Putamen (tissue), 1 donor: ENCODE data around the gene KXD1.
"Not testable (repeated sequence)": the region's sequence is repeated elsewhere in the genome, so short reads cannot be mapped to it uniquely, and the experiment has no call there.

Experiments used
- DNase-seq: peaks from one replicate; pipeline ENCODE4 v3.0.0-alpha.2; 2016; ENCODE audit warnings: low spot score

The KXD1 gene

DNA sequence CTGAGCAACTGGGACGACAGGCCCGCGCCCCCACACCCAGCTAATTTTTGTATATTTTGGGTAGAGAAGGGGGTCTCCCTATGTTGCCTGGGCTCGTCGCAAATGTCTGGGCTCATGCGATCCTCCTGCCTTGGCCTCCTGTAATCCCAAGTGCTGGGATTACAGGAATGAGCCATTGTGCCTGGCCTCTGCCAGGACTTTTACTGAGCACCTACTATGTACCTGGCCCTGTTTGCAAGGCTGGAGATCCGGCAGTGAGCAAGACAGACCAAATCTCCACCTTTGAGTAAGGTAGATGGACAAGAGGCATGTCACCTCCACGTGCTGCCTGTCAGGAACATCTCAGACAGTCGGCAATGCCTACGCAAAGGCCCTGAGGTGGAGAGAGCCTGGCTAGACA is 21.2 kb upstream of the KXD1 start:
- no peak for DNase-seq

DNA sequence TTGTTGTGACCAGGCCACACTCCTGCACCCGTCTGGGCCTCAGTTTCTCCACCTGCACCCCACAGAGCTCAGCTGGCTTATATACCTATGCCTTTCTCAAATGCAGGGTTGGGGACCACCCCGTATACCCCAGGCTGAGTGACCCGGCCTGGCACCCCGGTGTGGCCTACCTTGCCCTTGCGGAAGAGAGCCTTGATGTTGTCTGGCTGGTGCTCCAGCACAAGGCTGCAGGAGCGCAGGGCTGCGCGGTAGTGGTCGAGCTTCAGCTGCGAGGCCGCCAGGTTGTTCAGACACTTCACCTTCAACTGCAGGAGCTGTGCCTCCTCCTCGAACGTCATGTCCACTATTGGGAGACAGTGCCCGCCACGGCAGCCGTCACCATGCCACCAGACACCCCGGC is 20.2 kb upstream of the KXD1 start:
- DNase-seq, result no peak

DNA sequence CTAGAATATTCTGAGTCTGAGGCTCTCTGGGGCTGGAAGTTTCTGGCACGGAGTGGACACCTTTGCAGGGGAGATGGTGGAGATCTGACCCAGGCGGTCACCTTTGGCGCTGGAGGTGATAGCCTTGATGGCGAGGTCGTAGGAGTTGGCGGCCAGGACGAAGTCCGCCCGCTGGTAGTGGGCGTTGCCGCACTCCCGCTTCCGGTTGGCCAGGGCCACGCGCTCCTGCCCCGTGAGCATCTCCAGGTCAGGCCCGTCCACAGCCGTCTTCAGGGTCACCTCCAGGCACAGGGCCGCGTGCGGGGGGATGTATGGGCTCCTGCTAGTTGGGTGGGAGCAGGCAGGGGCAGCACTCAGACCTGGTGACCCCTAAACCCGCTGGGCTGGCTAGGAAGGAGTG is 19.6 kb upstream of the KXD1 start:
- no peak for DNase-seq

DNA sequence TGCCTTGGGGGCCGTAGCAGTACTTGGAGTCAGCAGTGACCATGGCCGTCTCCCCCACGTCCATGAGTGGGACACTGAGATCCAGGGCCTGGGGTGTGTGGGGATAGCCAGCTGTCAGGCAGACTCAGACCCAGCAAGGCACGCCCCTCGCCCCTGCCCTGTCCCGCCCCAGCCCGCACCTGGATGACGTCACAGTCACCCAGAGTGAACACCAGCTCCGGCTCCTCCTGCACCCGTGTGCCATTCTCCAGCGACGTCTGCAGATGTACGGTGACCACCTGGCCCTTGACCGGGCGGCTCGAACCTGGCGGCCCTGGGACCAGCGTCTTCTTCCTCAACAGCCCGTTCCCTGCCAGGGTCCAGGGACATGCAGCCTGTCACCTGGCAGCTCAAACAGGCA is 18.3 kb upstream of the KXD1 start:
- no peak for DNase-seq

DNA sequence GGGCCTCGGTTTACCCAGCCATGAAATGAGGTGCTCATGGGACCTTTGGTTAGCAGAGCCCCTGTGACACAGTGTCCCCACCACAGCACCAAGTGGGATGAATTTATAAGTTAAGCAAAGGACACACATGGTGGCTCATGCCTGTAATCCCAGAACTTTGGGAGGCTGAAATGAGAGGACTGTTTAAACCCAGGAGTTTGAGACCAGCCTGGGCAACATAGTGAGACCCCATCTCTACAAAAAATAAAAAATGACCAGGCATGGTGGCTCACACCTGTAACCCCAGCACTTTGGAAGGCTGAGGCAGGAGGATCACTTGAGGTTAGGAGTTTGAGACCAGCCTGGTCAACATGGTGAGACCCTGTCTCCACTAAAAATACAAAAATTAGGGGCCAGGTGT is 17.5 kb upstream of the KXD1 start:
- DNase-seq, result not testable (repeated sequence)

DNA sequence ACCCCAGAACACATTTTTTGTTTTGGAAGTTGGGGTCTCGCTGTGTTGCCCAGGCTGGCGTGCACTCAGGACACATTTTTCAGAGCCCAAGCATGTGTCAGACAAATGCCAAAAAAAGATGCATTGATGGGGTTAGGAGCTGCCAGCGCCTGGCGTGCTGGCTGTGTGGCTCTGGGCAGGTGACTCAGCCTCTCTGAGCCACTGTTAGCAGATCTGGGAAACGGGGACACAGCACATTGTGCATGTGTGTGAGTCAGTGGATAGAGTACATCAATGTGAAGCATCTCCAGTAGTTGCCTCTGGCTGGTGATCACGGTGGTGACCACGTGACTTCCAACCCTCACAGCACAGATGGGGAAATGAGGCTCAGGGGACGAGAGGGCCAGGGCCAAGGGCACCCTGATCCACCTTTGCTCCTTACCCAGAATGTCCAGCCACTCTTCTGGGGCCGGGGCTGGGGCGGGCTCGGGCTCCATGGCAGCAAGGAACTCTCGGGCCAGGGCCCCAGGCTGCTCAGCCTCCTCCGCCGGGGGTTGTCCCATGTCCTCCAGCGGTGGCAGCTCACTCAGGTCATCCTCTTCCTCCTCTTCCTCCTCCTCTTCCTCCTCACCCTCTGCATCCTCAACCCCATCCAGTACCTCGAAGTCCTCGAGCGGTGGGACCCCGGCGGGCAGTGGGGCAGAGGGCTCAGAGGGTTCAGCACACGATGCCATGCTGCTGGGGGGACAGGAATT is 16.2 kb upstream of the KXD1 start:
- DNase-seq, result no peak

DNA sequence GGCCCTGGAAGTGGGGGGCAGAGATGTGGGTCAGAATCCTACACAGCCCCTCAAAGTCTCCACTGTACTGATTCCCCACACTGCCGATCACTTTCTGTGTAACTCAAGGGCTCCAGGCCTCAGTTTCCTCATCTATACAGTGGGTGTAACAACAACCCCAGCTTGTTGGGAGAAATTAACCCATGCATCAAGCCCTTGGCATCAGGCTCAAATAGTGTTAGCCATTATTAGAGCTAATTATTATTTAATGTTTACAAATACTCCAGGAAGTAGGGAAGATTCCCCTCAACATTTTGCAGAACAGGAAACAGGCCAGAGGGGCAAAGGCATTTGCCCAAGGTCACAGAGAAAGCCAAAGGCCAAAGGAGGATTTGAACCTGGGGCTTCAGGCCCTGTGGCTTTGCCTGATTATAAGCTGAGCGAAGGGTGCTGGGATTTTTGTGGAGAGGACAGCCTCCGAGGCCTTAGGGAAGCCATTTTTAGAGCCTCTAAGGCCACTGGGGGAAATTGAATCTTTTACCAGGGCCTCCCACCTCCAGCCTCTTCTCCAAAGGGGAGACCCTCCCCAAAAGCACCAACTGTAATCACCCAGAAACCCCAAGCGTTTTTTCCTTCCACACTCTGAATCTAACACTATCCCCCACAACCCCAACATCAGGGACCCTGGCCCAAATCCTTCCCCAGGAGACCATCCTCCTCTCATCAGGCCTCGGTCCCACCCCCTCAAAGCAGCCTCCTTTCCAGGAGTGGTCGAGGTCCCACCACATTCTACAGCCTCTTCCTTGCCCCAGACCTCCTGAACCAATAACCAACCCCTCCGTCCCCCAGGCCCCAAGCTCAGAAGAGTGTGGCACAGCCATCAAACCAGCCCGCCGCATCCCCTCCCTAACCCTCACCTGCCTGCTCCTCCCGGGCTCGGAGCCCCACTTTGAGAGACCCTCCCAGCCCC is 15.4 kb upstream of the KXD1 start:
- no peak for DNase-seq

DNA sequence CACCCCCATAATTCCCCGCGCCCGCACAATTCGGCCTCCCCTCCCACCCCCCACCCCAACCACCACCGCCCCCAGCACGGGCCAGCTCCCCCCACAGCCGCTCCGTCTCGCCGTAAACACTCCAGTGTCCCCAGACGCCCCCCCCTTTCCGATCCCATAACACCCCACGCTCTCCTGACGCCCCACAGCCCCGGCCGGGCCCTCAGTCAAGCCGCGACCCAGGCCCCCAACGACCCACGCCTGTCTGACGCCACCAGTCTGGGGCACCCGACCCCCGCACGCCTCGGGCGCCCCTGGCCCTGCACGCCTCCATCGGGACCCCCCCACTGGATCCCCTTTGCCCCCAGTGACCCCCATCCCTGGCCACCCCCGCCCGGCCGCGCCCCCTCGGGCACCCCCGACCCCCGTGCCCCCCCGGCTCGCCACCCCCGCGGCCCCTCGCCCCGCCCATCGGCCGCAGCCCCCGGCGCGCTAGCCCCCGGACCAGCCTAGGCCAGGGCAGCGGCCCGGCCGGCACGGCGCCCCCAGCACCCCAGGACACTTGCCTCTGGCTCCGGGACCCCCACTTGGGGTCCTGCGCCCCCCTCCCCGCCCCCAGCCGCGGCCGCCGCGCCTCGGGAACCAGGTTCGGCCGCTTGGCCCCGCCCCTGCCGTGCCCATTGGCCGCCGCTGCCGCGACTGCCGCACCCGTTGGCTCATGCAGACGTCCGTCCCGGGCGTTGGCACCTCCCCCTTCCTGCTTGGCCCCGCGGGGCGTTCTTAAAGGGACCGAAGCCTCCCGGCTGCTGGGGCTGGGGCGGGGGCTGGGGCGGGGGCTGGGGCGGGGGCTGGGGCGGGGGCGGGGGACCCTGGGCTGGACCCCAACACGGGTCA is 14.5 kb upstream of the KXD1 start, which contains the start of gene FKBP8:
Gene FKBP8 (minus strand): TSS at position 633 of the 873 bp plus-strand sequence. CDS start 1,603 bp downstream, outside the sequence.
- peak; percentile 90 for DNase-seq

DNA sequence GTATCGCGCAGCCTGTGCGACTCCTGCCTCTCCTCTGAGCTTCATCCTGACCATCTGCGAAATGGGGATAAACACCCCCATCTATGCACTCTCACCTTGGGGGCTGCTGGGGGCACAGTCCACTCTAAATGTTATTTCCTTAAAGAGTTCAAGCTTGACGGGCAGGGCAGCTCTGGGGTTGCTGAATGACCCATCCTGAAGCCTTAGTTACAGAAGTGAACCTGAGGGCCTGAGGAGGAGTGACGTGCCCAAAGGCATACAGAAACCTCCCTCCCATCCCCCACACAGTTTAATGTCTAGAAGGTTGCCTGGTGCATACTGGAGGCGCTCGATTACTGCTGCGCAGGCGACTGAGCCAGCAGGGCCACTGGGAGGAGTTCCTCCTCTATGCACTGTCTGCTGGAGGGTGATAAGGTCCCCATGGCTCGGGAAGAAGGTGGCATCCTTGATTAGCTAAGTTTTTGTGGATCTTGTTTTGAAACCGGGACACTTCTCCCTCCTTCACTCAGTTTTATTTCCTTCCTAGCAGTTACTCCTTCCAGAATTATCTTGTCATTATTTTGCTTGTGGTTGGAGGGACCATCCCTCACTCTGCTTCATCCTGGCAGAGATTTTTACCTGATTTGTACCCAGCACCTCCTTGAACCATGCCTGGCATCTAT is 13.7 kb upstream of the KXD1 start:
- peak; percentile 71 for DNase-seq

DNA sequence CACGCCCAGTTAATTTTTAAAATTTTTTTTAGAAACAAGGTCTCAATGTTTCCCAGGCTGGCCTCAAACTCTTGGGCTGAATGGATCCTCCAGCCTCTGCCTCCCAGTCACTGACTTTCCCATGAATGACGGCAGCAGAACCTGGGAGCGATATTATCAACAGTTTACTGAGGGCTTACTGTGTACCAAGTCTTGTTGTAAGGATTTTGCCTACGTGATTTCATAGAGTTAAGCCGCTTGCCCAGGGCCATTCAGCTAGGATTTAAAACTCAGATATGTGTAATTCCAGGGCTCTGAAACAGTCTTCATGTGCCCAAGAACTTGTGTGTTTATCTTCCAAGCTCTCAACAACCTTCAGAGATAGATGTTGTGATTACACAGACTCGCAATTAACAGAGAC is 6.0 kb upstream of the KXD1 start:
- no peak for DNase-seq

DNA sequence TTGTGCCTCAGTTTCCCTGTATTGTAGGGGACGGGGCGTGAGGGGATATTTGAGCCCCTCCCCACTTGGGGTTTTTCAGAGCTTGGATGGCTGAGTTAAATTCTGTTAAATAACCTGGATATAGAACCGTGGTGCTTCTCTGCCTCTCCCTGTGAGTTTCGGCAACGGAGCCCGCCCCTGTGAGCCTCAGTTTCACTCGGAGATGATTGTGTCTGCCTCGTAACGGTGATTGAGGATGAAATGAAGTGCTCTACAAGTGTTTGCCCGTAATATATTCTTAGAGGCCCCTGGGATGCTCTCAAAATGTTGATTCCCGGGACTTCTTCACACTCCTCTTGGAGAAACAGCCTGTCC is 509 bp downstream of the KXD1 start:
- DNase-seq, result no peak

DNA sequence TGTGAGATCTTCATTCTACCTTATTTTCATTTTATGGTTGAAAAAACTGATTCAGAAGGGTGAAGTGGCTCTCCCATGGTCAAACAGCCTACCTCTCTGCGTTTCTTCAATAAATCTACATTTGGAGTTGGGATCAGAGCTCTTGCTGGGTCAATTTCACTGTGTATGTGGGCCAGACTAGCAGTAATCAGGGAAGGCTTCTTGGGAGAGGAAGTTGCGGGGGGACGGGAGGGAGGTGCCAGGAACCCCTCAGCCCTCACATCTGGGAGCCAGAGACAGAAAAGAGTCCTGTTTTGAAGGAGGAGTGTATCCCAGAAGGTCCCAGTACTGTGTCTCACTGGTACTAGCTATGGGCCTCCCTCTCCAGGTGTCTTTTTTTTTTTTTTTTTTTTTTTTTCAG is 934 bp downstream of the KXD1 start:
- DNase-seq, result no peak

DNA sequence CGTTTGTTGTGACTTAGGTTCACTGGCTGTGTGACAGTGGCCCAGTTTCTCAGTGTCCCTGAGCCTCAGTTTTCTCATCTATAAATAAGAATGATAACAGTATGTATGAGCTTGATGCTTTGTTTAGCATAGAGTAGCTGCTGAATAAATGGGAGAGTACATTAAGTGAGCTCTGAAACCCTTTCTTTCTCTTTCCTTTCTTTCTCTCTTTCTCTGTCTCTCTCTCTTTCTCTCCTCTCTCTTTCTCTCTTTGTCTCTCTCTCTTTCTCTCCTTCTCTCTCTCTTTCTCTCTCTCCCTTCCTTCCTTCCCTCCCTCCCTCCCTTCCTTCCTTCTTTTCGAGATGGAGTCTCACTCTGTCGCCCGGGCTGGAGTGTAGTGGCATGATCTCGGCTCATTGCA is 2.0 kb downstream of the KXD1 start:
- no peak for DNase-seq

DNA sequence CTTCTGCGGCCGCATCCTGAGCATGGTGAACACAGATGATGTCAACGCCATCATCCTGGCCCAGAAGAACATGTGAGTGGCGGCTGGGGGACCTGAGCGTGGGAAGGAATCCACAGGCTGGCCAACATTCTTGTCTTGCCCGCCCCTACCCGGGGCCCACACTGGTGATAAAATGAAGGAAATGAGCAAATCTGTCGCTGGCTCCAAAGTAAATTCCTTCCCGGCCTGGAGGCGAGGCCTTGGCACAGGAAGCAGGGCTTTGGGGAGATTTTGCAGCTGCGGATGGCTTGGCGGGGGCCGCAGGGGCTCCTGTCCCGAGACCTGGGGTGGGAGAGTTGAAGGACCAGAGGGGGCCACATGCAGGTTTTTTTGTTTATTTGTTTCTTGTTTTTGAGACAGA is 4.4 kb downstream of the KXD1 start:
- DNase-seq, result no peak

DNA sequence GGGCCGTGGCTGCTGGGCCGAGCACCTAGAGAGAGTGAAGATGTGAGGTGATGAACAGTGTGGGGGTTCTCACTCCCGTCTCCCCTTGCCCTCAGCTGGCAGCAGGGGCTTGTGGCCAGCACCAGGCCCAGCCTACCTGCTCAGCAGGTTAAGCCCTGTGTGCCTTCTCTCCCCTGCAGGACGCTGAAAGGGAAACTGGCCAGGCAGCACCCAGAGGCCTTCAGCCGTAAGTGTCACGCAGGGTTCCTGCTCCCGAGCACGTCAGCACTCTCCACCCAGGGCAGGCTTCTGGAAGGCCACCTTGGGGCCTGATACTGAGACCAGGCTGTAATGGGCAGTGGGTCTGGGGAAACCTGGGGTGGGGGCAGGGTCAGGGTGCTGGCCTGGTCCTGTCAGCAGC is 9.3 kb downstream of the KXD1 start:
- DNase-seq, result no peak

DNA sequence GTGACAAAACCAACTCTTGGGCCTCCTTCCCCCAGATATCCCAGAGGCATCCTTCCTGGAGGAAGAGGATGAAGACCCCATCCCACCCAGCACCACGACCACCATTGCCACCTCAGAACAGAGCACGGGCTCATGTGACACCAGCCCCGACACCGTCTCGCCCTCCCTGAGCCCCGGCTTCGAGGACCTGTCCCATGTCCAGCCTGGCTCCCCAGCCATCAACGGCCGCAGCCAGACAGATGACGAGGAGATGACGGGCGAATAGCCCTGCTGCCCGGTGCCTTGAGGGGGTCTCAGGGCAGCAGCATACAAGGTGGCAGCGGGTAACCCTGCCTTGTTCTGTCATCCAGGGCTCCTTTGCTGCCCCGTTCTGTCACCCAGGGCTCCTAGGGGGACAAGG is 10.7 kb downstream of the KXD1 start:
- DNase-seq, result no peak

DNA sequence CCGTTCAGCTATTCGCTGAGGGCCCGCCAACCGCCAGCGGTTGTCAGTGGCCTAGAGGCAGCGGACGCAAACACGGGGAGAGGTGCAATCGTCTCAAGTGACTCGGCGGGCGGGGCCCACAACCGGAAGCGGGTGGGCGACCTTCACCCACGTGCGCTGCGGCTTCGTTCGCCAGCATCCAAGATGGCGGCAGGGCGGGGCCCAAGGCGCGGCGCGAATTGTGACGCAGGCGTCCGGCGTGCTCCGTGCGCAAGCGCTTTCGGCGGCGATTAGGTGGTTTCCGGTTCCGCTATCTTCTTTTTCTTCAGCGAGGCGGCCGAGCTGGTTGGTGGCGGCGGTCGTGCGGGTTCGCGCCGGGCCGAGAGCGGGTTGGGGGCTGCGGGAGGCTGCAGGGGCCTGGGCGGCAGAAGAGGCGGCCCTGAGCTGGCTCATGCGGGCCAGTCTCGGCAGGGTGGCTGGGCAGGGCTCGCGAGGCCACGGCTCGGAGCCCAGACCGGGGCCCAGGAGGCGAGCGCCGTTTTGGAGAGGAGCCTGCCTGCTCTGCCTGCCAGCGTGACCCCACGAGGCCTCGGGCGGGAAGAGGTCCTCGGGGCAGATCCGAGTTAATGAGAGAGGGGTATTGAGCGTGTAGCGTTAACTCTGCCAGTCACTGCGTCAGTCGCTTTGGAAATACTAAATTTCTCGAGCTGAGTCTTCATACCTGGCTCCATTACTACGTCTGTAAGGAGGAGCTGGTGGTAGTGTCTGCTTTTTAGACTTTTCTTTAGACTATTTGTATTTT is 14.1 kb downstream of the KXD1 start, which contains the start of gene UBA52:
Gene UBA52 (plus strand): TSS at position 294 of the 781 bp plus-strand sequence. CDS start 1,444 bp downstream, outside the sequence.
- peak; percentile 95 for DNase-seq

DNA sequence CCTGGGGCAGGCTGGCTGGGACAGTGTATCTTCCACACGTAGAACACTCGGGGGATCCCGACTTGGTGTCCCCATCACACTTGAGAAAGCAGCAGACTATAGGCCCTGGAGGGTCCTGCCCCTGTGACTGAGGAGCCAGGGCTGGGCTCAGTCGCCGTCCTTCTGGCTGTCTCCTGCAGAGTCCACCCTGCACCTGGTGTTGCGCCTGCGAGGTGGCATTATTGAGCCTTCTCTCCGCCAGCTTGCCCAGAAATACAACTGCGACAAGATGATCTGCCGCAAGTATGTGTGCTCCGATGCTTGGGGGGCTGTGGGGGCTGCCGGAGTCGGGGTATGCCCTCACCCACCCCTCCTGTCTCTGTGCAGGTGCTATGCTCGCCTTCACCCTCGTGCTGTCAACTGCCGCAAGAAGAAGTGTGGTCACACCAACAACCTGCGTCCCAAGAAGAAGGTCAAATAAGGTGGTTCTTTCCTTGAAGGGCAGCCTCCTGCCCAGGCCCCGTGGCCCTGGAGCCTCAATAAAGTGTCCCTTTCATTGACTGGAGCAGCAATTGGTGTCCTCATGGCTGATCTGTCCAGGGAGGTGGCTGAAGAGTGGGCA is 17.1 kb downstream of the KXD1 start:
- no peak for DNase-seq

DNA sequence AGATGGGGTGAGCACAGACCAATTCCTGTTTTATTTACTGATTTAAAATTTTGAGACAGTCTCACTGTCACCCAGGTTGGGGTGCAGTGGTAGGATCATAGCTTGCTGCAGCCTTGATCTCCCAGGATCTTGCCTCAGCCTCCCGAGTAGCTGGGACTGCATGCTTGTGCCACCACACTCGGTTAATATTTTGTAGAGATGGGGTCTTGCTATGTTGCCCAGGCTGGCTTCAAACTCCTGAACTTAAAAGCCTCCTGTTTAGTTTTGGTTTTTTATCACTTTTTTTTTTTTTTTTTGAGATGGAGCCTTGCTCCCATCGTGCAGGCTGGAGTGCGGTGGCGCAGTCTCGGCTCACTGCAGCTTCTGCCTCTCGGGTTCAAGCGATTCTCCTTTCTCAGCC is 18.7 kb downstream of the KXD1 start:
- no peak for DNase-seq

DNA sequence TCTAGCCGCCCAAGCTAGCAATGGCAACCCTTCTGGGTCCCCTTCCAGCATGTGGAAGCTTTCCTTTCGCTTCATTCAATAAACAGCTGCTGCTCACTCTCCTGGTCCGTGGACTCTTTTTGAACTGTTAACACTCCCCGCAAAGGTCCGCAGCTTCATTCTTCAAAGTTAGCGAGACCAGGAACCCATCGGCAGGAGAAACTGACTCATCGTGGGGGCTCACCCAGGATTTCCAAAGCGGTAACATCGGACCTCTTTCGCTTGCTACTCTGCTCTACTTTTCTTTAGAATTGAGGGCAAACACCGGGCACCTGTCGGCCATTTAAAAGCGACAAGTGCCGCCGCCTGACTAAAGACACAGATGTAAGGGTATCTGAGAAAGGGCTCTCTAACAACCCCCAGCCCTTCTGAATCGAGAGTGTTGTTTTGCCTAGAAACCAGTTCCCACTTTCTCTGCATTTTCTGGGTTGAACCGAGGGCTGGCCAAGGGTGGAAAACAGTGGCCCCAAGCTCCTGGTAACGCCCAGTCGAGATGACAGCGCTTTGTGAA is 19.8 kb downstream of the KXD1 start:
- no peak for DNase-seq
